ENCODE data around the gene SCN5A.
A peak's percentile ranks its signal among the peaks of the same experiment; 100 is the strongest.

SCN5A gene

DNA sequence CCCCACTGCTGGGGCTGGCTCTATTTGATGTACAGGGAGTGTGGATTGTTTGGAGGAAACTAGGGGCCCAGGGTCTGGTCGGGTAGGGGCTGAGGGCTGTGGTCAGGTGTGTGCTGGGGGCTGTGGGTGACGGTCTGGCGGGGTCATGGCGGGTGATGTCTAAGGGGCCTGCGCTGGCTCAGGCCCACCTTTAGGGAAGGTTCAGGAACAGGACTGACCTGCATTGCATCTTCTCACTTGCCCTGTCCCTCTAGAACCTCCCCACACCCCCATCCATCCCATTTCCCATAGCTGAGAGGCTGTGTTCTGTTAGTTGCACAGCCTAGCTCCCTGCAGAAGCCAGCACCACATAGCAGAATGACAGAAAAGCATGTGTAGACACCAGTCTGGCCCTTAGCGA lies 39.1 kb downstream of the SCN5A start:
- Histone ChIP-seq H3K4me3 (no peak overlapping the region), H3K4me1 (no peaks in the 10 kb centered on the region), H3K36me3 (replicated peaks) (no peaks in the 10 kb centered on the region), H3K9me3 (no peaks in the 10 kb centered on the region), H3K27me3 (ENCODE audit: low read depth) (no peaks in the 10 kb centered on the region)
- no peak for DNase-seq (ENCODE audit: low spot score in 2 of 2)
- in situ Hi-C loops (cut with MboI; ENCODE audit: low sequenced_read_pairs) = no loop called here

DNA sequence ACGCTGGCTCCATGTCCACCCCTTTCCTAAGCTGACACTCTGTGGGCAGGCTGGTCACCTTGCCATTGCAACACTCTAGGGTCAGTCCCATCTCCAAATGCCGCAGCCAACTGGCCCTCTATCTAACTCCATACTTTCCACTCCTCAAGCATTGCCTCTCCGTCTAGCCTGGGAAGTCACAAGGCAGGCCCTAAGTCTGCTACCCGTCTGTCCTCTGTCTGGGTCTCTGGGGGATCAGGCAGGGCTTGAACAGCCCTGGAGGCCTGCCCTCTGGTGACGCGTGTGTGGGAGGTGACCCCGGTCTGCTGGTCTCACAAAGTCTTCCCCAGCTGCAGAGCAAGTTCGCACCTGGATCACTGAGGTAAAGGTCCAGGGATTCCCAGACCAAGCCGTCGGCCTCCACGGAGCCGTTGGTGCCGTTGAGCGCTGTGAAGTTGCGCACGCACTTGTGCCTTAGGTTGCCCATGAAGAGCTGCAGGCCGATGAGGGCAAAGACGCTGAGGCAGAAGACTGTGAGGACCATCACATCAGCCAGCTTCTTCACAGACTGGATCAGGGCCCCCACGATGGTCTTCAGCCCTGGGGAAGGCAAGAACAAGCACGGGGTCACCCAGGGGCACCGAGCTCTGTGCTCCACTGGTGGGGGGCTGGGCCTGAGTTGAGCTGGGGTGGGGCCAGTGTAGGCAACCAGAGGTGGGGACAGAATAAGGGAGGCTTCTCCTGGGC lies 39.9 kb downstream of the SCN5A start:
- H3K9me3 ChIP-seq = no peaks in the 10 kb centered on the region
- in situ Hi-C loops (cut with MboI; ENCODE audit: low sequenced_read_pairs) = no loop called here

DNA sequence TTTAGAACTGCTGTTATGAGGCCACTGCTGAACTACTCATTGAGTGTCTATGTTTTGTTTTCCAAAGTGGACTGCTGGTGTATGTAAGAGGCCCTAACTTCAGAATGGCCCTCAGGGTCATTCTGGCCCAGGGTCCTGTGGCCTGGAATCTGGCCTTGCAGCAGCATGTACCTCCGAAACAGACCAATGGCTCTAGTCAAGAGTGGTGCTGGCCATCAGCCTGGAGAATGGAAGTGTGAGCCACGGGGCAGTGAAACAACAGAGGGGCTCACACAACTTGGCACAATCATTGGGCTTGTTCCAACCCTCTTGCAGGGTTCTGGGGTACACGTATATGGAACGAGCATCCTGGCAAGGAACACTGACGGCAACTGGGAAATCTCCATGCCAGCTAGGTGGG lies 40.5 kb downstream of the SCN5A start:
- no peaks in the 10 kb centered on the region for H3K9me3 ChIP-seq
- in situ Hi-C loops (cut with MboI; ENCODE audit: low sequenced_read_pairs) = no loop called here
- H3K36me3 ChIP-seq (replicated peaks) = no peaks in the 10 kb centered on the region
- H3K27me3 ChIP-seq (ENCODE audit: low read depth) = no peaks in the 10 kb centered on the region
- no peak overlapping the region for H3K4me3 ChIP-seq
- DNase-seq (ENCODE audit: low spot score in 2 of 2) = no peak
- no peaks in the 10 kb centered on the region for H3K4me1 ChIP-seq

More for the DNA sequence above, 39.9 kb downstream of the SCN5A start:
- Histone ChIP-seq H3K4me3 (no peak overlapping the region), H3K4me1 (no peaks in the 10 kb centered on the region), H3K27me3 (ENCODE audit: low read depth) (no peaks in the 10 kb centered on the region), H3K36me3 (replicated peaks) (no peaks in the 10 kb centered on the region)
- no peak for DNase-seq (ENCODE audit: low spot score in 2 of 2)

DNA sequence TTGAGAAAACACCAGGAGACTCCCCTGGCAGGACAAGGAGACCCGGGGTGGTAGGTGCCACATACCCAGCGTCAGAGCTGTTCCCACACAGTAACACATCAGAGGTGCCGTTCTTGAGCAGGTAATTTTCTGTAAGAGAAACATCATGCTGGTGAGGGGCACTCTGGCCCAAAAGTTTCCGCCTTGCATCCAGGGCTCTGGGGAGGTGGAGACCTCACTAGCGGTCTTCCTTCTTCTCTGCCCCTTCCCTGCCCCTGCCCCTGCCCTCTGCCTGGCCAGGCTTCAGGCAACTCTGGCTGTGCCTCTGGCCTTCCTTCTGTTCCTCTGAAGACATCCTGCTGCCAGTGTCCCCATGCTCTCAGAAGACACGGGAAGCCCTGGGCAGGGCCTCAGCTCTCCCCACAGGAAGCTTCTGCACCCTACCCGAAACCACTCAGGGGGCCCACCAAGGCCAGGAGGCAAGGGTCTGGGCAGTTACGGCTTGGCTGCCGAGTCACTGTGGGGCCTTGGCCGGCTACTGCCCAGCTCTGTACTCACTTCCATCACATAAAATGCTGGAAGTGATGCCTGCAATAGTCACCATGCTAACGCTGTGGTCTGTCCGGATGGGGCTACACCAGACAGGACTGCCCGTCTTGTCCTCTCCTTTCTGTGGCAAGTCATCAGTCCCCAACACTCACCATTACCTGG lies 41.3 kb downstream of the SCN5A start:
- in situ Hi-C loops (cut with MboI; ENCODE audit: low sequenced_read_pairs) = no loop called here
- no peaks in the 10 kb centered on the region for H3K36me3 ChIP-seq (replicated peaks)
- no peaks in the 10 kb centered on the region for H3K27me3 ChIP-seq (ENCODE audit: low read depth)
- no peaks in the 10 kb centered on the region for H3K9me3 ChIP-seq
- H3K4me3 ChIP-seq = no peak overlapping the region
- no peaks in the 10 kb centered on the region for H3K4me1 ChIP-seq
- no peak for DNase-seq (ENCODE audit: low spot score in 2 of 2)

DNA sequence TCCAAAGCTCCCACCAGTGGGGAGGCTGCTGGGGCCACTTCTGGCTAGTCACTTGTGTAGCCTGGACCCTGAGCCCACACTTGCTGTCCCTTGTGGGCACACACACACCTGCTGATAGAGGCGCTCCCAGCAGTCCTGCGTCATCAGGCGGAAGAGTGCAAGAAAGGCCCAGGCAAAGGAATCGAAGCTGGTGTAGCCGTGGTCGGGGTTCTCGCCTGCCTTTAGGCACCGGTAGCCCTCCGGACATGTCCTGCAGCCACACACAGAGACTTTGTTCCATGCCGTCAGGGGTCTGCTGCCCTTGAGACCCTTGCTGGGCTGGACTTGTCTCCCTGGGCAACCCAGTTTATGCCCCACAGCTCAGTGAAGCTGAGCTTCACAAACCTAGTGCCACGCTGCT lies 42.9 kb downstream of the SCN5A start:
- in situ Hi-C loops (cut with MboI; ENCODE audit: low sequenced_read_pairs) = no loop called here
- no peaks in the 10 kb centered on the region for H3K27me3 ChIP-seq (ENCODE audit: low read depth)
- H3K36me3 ChIP-seq (replicated peaks) = no peaks in the 10 kb centered on the region
- no peak overlapping the region for H3K4me3 ChIP-seq
- no peak for DNase-seq (ENCODE audit: low spot score in 2 of 2)
- H3K9me3 ChIP-seq = no peaks in the 10 kb centered on the region
- no peaks in the 10 kb centered on the region for H3K4me1 ChIP-seq

DNA sequence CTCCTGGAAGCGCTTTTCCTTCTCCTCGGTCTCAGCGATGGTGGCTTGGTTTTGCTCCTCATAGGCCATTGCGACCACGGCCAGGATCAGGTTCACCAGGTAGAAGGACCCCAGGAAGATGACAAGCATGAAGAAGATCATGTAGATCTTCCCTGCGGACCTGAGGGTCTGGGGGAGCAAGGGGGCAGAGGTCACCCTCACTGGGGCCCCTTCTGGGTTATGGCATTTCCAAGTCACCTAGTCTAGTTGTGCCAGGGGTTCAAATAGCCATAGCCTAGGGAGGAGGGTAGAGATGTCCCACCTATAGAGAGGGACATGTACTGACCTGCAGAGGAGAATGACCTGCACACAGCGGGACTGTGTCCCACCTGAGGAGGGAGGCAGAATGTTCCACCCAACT lies 43.5 kb downstream of the SCN5A start:
- no peaks in the 10 kb centered on the region for H3K36me3 ChIP-seq (replicated peaks)
- H3K4me3 ChIP-seq = no peak overlapping the region
- no peak for DNase-seq (ENCODE audit: low spot score in 2 of 2)
- H3K9me3 ChIP-seq = no peaks in the 10 kb centered on the region
- no peaks in the 10 kb centered on the region for H3K27me3 ChIP-seq (ENCODE audit: low read depth)
- H3K4me1 ChIP-seq = no peaks in the 10 kb centered on the region
- in situ Hi-C loops (cut with MboI; ENCODE audit: low sequenced_read_pairs) = no loop called here

DNA sequence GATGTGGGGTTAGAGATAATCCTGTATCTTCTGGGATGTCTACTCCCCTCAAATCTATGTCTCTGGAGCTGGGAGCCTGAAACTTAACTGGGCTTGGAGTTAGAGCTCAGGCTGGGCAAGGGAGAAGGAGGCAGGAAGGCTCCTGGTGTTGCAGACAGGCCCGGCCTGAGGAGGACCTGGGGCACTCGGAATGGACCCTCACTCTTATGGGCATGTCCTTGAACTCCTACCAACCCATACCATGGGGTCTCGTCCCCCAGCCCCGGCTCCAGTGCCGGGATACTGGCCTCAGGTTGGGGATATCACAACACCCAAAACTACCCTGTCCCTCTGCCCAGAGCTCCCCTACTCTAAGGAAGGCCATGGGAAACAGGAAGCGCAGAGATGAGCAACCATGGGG lies 45.2 kb downstream of the SCN5A start:
- H3K4me3 ChIP-seq = no peak overlapping the region
- in situ Hi-C loops (cut with MboI; ENCODE audit: low sequenced_read_pairs) = no loop called here

DNA sequence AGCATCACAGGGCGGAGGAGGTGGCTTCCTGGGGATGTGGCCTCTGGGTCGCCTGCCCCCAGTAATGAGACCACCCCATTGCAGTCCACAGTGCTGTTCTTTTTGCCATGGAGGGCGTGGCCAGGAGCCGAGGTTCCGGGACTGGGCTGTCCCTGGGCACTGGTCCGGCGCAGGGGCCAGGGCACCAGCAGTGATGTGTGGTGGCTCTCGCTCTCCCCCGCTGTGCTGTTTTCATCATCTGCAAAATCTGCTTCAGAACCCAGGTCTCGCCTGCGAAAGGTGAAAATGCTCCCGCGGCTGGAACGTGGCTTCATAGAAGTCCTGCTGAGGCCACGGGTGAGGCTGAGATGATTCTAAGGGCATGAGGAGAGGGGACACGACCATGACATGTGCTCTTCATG lies 45.8 kb downstream of the SCN5A start:
- no peaks in the 10 kb centered on the region for H3K27me3 ChIP-seq (ENCODE audit: low read depth)
- no peaks in the 10 kb centered on the region for H3K4me1 ChIP-seq
- H3K36me3 ChIP-seq (replicated peaks) = no peaks in the 10 kb centered on the region
- no peaks in the 10 kb centered on the region for H3K9me3 ChIP-seq
- DNase-seq (ENCODE audit: low spot score in 2 of 2) = no peak
- in situ Hi-C loops (cut with MboI; ENCODE audit: low sequenced_read_pairs) = no loop called here
- H3K4me3 ChIP-seq = no peak overlapping the region

More for the DNA sequence above, 45.2 kb downstream of the SCN5A start:
- H3K36me3 ChIP-seq (replicated peaks) = no peaks in the 10 kb centered on the region
- no peaks in the 10 kb centered on the region for H3K27me3 ChIP-seq (ENCODE audit: low read depth)
- H3K4me1 ChIP-seq = no peaks in the 10 kb centered on the region
- no peaks in the 10 kb centered on the region for H3K9me3 ChIP-seq
- DNase-seq (ENCODE audit: low spot score in 2 of 2) = no peak

DNA sequence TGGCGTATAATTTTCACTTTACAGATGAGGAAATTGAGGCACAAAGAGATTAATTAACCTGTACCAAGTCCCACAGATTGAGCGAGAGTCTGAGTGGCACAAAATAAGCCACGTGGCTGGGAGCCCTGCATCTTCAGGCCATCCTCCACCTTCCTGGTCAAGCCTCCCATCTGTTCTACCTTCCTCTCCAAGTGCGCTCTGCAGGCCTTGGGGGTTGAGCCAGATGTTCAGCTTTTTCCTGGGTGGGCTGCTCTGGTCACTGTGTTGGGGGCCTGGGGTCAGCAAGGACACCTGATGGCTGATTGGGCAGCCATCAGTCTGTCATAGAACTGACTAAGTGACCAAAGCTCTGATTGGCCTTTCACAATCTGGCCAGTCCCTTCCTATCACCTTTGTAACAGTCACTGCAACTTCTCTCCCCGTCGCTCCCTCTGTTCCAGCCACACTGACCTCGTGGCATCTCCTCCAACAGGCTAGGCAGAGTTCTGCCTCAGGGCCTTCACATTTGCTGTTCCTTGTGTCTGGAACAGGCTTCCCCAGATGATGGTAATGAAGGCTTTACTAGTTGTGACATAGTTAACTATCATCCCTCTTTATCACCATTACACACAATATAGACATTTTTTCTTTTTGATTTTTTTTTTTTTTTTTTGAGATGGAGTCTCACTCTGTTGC lies 46.8 kb downstream of the SCN5A start:
- H3K4me1 ChIP-seq = no peaks in the 10 kb centered on the region
- in situ Hi-C loops (cut with MboI; ENCODE audit: low sequenced_read_pairs) = no loop called here
- no peaks in the 10 kb centered on the region for H3K27me3 ChIP-seq (ENCODE audit: low read depth)
- no peaks in the 10 kb centered on the region for H3K9me3 ChIP-seq
- DNase-seq (ENCODE audit: low spot score in 2 of 2) = no peak
- H3K4me3 ChIP-seq = no peak overlapping the region
- no peaks in the 10 kb centered on the region for H3K36me3 ChIP-seq (replicated peaks)

DNA sequence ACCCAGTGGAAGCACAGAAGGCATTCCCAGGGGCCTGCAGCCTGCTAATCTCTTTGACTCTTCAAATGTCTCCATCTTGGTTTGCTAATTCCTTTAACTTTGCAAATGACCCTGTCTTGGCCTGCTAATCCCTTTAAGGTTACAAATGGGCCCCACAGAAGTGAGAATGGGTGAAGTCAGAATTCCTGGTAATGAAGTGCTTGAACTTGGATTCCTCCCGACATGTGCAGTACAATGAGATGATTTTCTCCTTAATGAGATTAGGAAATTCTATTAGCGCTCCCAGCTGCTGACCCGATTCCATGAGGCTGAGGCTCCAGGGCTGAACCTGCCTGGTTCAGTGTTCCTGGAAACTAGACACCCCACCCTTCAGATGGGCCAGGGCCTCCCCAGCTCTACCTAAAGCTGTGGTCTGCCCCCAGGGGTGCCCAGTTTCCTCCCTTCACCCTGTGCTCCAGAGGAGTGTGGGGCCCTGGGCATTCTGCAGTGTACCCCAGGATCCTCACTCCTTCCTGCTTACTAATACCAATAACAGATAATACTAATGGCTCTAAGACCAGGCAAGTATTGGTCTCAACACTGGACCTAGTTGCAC lies 47.4 kb downstream of the SCN5A start:
- Histone ChIP-seq H3K36me3 (replicated peaks) (no peaks in the 10 kb centered on the region), H3K9me3 (no peaks in the 10 kb centered on the region), H3K27me3 (ENCODE audit: low read depth) (no peaks in the 10 kb centered on the region), H3K4me3 (no peak overlapping the region), H3K4me1 (no peaks in the 10 kb centered on the region)
- in situ Hi-C loops (cut with MboI; ENCODE audit: low sequenced_read_pairs) = no loop called here
- DNase-seq (ENCODE audit: low spot score in 2 of 2) = peak; percentile 37 to 68

DNA sequence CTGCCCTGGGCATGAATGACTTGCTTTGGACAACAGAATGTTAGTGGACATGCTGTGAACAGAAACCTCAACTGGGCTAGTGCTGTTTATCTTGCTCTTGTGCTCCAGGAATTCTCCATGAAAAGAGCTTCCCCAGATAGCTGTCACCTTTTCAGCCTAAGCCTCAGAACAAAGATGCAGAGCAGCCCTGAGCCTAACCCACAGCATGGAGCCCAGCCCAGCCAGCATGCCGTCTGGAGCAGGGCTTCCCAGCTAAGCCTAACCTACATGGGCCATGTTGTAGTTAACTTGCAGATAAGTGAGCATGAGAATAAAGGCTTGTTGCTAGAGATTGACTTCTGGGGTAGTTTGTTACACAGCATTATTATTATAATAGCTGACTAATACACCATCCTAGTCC lies 48.9 kb downstream of the SCN5A start:
- Histone ChIP-seq H3K27me3 (ENCODE audit: low read depth) (no peaks in the 10 kb centered on the region), H3K9me3 (no peaks in the 10 kb centered on the region), H3K4me1 (no peaks in the 10 kb centered on the region), H3K4me3 (no peak overlapping the region), H3K36me3 (replicated peaks) (no peaks in the 10 kb centered on the region)
- in situ Hi-C loops (cut with MboI; ENCODE audit: low sequenced_read_pairs) = no loop called here
- no peak for DNase-seq (ENCODE audit: low spot score in 2 of 2)

DNA sequence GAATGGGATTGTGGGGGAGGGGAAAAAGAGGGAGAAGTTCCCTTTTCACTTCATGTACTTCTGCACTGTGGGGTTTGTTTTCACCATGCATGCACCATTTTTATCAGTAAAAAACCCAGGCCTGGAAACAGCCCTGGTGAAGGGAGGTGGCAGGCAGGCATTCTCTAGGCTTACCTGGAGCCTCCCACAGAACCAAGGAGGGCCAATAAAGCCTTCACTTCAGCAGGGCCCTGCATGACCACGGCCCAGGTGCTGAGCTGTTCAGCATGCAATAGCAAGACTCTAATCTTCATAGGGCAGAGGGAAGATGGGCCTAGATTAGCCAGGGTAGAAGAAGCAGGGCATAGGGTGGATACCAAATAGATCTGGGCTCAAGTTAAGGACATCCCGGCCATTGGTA lies 49.6 kb downstream of the SCN5A start:
- H3K4me1 ChIP-seq = no peaks in the 10 kb centered on the region
- in situ Hi-C loops (cut with MboI; ENCODE audit: low sequenced_read_pairs) = no loop called here
- no peaks in the 10 kb centered on the region for H3K27me3 ChIP-seq (ENCODE audit: low read depth)

DNA sequence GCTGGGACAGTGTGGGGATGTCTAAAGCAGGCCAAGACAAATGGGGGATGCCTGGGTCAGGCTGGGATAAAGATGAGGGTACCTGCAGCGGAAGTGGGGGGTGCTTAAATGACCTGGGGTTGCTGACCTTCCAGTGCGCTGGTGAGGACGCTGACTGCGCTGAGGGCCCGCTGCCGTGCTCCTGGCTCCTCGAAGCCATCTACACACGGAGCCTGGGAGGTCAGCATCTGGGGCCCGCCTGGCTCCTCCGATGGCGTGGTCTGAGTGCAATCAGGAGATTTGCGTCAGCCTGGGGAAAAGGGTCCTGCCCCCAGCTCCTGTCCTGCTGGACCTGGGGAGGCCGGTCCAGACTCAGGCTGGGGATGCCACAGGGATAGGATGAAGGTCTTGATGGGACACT lies 50.7 kb downstream of the SCN5A start:
- no peaks in the 10 kb centered on the region for H3K4me1 ChIP-seq

More for the DNA sequence above, 49.6 kb downstream of the SCN5A start:
- Histone ChIP-seq H3K9me3 (no peaks in the 10 kb centered on the region), H3K4me3 (no peak overlapping the region), H3K36me3 (replicated peaks) (no peaks in the 10 kb centered on the region)
- DNase-seq (ENCODE audit: low spot score in 2 of 2) = no peak

DNA sequence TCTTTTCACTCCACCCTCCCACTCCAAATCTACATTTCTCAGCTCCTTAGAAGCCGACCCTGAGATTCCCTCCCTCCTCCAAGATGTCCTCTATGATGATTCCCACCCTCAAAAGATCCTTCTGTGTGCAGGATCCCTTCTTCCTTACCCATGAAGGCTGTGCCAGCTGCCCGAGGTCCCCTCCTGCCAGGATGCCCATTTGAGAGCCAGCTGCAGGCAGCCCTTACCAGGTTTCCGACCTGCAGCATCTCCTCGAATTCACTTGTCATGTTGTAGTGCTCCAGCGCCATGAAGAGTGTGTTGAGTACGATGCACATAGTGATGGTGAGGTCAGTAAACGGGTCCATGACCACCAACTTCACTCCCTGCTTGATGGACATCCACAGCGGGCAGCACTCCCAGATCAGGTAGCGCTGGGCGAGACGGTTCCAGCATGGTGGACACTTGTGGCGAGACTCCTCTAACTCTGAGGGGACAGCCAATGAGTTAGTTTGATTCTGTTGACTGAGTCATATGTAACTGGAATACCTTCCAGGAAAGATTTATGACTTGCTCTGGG lies 51.9 kb downstream of the SCN5A start:
- no peaks in the 10 kb centered on the region for H3K9me3 ChIP-seq
- H3K36me3 ChIP-seq (replicated peaks) = no peaks in the 10 kb centered on the region
- H3K27me3 ChIP-seq (ENCODE audit: low read depth) = no peaks in the 10 kb centered on the region
- DNase-seq (ENCODE audit: low spot score in 2 of 2) = no peak
- no peak overlapping the region for H3K4me3 ChIP-seq
- in situ Hi-C loops (cut with MboI; ENCODE audit: low sequenced_read_pairs) = no loop called here
- H3K4me1 ChIP-seq = no peaks in the 10 kb centered on the region

More for the DNA sequence above, 50.7 kb downstream of the SCN5A start:
- H3K4me3 ChIP-seq = no peak overlapping the region
- DNase-seq (ENCODE audit: low spot score in 2 of 2) = no peak
- in situ Hi-C loops (cut with MboI; ENCODE audit: low sequenced_read_pairs) = no loop called here
- H3K36me3 ChIP-seq (replicated peaks) = no peaks in the 10 kb centered on the region
- H3K9me3 ChIP-seq = no peaks in the 10 kb centered on the region
- H3K27me3 ChIP-seq (ENCODE audit: low read depth) = no peaks in the 10 kb centered on the region
